ENCODE data around the gene ST7. TPM values are rescaled to one million over a fixed set of nuclear protein-coding genes. Genes with fewer than 3 reads are reported as not detected.
"Not testable (repeated sequence)": the region's sequence is repeated elsewhere in the genome, so short reads cannot be mapped to it uniquely, and the experiment has no call there.

The ST7 gene
- total RNA-seq, 2 experiments from 2014 or later: 13.2 to 14.1 TPM

GRCh38 chr7:117110480-117111315, 157.4 kb downstream of the ST7 start:
- ChIA-PET POLR2A (no interaction called here), CTCF (interaction anchor here (1.2 to 1.6 kb wide), 2 partner anchors 9 to 16 kb away, joined by 3 to 4 read pairs; no protein-coding TSS in a partner anchor)

- POLR2A ChIA-PET: no interaction called here
- CTCF ChIA-PET: interaction anchor here (0.7 to 1.6 kb wide), 3 partner anchors 8 to 15 kb away, joined by 3 to 4 read pairs (median 3); no protein-coding TSS in a partner anchor
Measured at GRCh38 chr7:117111535-117111934, 158.2 kb downstream of the ST7 start.

GRCh38 chr7:117112640-117113039, 159.3 kb downstream of the ST7 start:
- CTCF ChIA-PET: no interaction called here
- POLR2A ChIA-PET: no interaction called here

- CTCF ChIA-PET: no interaction called here
- POLR2A ChIA-PET: no interaction called here
Measured at GRCh38 chr7:117113871-117114270, 160.6 kb downstream of the ST7 start.

GRCh38 chr7:117114272-117114671, 161.0 kb downstream of the ST7 start:
- CTCF ChIA-PET: no interaction called here
- POLR2A ChIA-PET: no interaction called here

- ChIA-PET CTCF (no interaction called here), POLR2A (no interaction called here)
Measured at GRCh38 chr7:117116211-117116610, 162.9 kb downstream of the ST7 start.

- ChIA-PET CTCF (no interaction called here), POLR2A (no interaction called here)
Measured at GRCh38 chr7:117117172-117117571, 163.9 kb downstream of the ST7 start.

- POLR2A ChIA-PET: no interaction called here
Measured at GRCh38 chr7:117118579-117119180, 165.4 kb downstream of the ST7 start.

GRCh38 chr7:117119192-117119924, 166.1 kb downstream of the ST7 start:
- ChIA-PET CTCF (interaction anchor here (0.9 to 1.4 kb wide), 4 partner anchors 8 to 187 kb away, joined by 3 to 4 read pairs (median 3); no protein-coding TSS in a partner anchor), POLR2A (no interaction called here)

More at GRCh38 chr7:117118579-117119180, 165.4 kb downstream of the ST7 start:
- CTCF ChIA-PET: interaction anchor here (1.0 to 1.4 kb wide), 2 partner anchors 9 to 186 kb away, joined by 3 to 4 read pairs; no protein-coding TSS in a partner anchor

- CTCF ChIA-PET: interaction anchor here (0.9 to 1.4 kb wide), 4 partner anchors 10 to 136 kb away, joined by 3 to 5 read pairs (median 4); no protein-coding TSS in a partner anchor
- POLR2A ChIA-PET: not testable (repeated sequence)
Measured at GRCh38 chr7:117120321-117120720, 167.0 kb downstream of the ST7 start.

GRCh38 chr7:117122036-117122435, 168.7 kb downstream of the ST7 start:
- CTCF ChIA-PET: interaction anchor here (6.4 kb wide), 1 partner anchor 135 kb away, joined by 33 read pairs; no protein-coding TSS in a partner anchor
- POLR2A ChIA-PET: not testable (repeated sequence)

GRCh38 chr7:117122536-117122935, 169.2 kb downstream of the ST7 start:
- POLR2A ChIA-PET: no interaction called here
- CTCF ChIA-PET: interaction anchor here (6.4 kb wide), 1 partner anchor 136 kb away, joined by 33 read pairs; no protein-coding TSS in a partner anchor

- CTCF ChIA-PET: interaction anchor here (0.8 to 6.4 kb wide), 3 partner anchors 112 to 193 kb away, joined by 4 to 33 read pairs (median 13); no protein-coding TSS in a partner anchor
Measured at GRCh38 chr7:117123311-117123926, 170.1 kb downstream of the ST7 start.

GRCh38 chr7:117124591-117125220, 171.4 kb downstream of the ST7 start:
- ChIA-PET POLR2A (interaction anchor here (1.0 to 1.4 kb wide), 2 partner anchors 115 to 118 kb away, joined by 5 to 8 read pairs; no protein-coding TSS in a partner anchor), CTCF (interaction anchor here (1.1 to 6.4 kb wide), 4 partner anchors 113 to 193 kb away, joined by 4 to 33 read pairs (median 19); partner anchors contain the start of gene ST7)

More at GRCh38 chr7:117123311-117123926, 170.1 kb downstream of the ST7 start:
- POLR2A ChIA-PET: no interaction called here

- ChIA-PET CTCF (interaction anchor here (1.0 to 6.4 kb wide), 6 partner anchors 8 to 195 kb away, joined by 3 to 33 read pairs (median 8); no protein-coding TSS in a partner anchor), POLR2A (no interaction called here)
Measured at GRCh38 chr7:117126676-117127075, 173.4 kb downstream of the ST7 start.

- CTCF ChIA-PET: interaction anchor here (0.7 to 6.4 kb wide), 7 partner anchors 9 to 196 kb away, joined by 3 to 33 read pairs (median 4); no protein-coding TSS in a partner anchor
- POLR2A ChIA-PET: no interaction called here
Measured at GRCh38 chr7:117127585-117128168, 174.4 kb downstream of the ST7 start.

GRCh38 chr7:117129521-117129955, 176.2 kb downstream of the ST7 start:
- POLR2A ChIA-PET: no interaction called here
- CTCF ChIA-PET: interaction anchor here (0.8 kb wide), 1 partner anchor 144 kb away, joined by 4 read pairs; no protein-coding TSS in a partner anchor

GRCh38 chr7:117130262-117130661, 177.0 kb downstream of the ST7 start:
- ChIA-PET CTCF (interaction anchor here (0.8 kb wide), 1 partner anchor 145 kb away, joined by 4 read pairs; no protein-coding TSS in a partner anchor), POLR2A (no interaction called here)

All from activated CD8-positive, alpha-beta memory T cell treated with anti-CD3 and anti-CD28 coated beads for 36 hours (primary cell).